Measurements from ENCODE around the gene ORMDL3.

Gene ORMDL3

DNA sequence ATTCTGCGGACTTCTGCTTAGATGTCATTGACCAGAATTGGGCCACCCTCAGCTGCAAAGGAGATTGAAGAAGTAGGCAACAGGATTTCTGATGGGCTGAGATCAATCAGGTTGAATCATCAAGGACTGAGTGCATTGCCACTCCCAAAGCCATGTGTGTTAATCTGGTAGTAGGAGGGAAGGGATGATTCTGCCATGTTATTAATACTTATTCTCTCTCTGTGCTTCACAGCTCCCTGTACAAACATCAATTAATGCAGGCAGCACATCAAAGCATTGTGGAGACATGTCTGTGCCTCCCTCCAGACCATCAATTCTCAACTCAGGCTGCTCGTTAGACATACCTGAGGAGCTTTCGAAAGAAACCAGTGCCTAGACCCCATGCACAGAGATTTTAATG lies 11.7 kb upstream of the ORMDL3 start:
- Histone ChIP-seq H3K9ac (no peak overlapping the region), H3K27me3 (ENCODE audit: control insufficient read depth, insufficient read depth, low read length) (no peaks in the 10 kb centered on the region), H2AFZ (no peak overlapping the region), H3K36me3 (ENCODE audit: control insufficient read depth, insufficient read depth, low read length) (no peaks in the 10 kb centered on the region), H3K4me3 (ENCODE audit: low read depth, low read length) (no peak overlapping the region), H3K4me2 (ENCODE audit: low read length) (no peak overlapping the region), H3K27ac (no peak overlapping the region), H3K9me3 (ENCODE audit: control insufficient read depth, low read length) (no peaks in the 10 kb centered on the region), H3K4me1 (peaks cover 2% of the 10 kb centered on the region), H3K79me2 (no peaks in the 10 kb centered on the region)
- TF ChIP-seq, protein P1, sequence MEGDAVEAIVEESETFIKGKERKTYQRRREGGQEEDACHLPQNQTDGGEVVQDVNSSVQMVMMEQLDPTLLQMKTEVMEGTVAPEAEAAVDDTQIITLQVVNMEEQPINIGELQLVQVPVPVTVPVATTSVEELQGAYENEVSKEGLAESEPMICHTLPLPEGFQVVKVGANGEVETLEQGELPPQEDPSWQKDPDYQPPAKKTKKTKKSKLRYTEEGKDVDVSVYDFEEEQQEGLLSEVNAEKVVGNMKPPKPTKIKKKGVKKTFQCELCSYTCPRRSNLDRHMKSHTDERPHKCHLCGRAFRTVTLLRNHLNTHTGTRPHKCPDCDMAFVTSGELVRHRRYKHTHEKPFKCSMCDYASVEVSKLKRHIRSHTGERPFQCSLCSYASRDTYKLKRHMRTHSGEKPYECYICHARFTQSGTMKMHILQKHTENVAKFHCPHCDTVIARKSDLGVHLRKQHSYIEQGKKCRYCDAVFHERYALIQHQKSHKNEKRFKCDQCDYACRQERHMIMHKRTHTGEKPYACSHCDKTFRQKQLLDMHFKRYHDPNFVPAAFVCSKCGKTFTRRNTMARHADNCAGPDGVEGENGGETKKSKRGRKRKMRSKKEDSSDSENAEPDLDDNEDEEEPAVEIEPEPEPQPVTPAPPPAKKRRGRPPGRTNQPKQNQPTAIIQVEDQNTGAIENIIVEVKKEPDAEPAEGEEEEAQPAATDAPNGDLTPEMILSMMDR (IDR thresholded peaks at IDR 0.05), result no peak

DNA sequence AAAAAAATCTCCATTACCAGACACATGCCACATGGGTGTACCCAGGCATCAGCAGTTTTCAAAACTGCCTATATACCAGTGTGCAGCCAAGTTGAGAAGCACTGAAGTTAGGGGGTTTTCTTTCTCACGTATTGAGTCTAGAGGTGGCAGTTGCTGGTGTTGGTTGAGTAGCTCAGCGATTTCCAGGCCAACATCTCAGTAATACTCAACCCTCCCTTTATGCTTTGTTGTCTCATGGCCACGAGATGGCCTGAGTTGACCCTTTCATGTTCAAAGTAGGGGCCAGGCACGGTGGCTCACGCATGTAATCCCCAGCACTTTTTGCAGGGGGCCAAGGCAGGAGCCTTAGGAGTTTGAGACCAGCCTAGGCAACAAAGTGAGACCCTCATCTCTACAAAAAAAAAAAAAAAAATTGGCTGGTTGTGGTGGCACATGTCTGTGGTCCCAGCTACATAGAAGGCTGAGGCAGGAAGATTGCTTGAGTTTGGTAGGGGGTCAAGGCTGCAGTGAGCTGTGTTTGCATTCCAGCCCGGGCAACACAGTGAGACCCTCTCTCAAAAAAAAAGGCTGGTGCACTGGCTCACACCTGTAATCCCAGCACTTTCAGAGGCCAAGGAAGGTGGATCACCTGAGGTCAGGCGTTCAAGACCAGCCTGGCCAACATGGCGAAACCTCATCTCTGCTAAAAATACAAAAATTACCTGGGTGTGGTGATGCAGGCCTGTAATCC lies 10.9 kb upstream of the ORMDL3 start:
- Histone ChIP-seq H3K27me3 (ENCODE audit: control insufficient read depth, insufficient read depth, low read length) (no peaks in the 10 kb centered on the region), H3K9ac (no peak overlapping the region), H3K9me3 (ENCODE audit: control insufficient read depth, low read length) (no peaks in the 10 kb centered on the region), H3K27ac (no peak overlapping the region), H3K4me1 (peaks cover 2% of the 10 kb centered on the region), H3K4me3 (ENCODE audit: low read depth, low read length) (no peak overlapping the region), H3K4me2 (ENCODE audit: low read length) (no peak overlapping the region), H3K36me3 (ENCODE audit: control insufficient read depth, insufficient read depth, low read length) (no peaks in the 10 kb centered on the region), H3K79me2 (no peaks in the 10 kb centered on the region), H2AFZ (no peak overlapping the region)
- TF ChIP-seq, protein P1 (IDR thresholded peaks at IDR 0.05), result no peak

DNA sequence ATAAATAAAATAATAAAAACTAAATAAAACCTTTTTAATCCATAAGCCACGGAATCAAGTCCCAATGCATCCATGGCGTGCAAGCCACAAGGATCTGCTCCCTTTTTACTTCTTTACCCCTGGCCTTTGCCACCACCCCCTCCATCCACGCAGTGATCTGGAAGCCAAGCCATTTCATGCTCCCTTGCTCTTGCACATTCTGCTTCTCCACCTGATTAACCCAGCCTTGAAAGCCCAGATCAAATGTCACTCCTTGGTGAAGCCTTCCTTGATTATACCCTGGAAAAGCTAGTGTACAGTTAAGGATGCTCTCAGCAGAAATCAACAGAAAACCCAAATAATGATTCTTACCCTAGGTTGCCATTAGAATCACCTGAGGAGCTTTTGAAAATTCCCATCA lies 10.0 kb upstream of the ORMDL3 start:
- Histone ChIP-seq H3K4me1 (no peaks in the 10 kb centered on the region), H3K9me3 (ENCODE audit: control insufficient read depth, low read length) (no peaks in the 10 kb centered on the region), H3K27ac (no peak overlapping the region), H3K79me2 (no peaks in the 10 kb centered on the region), H3K9ac (no peak overlapping the region), H3K4me2 (ENCODE audit: low read length) (no peak overlapping the region), H3K27me3 (ENCODE audit: control insufficient read depth, insufficient read depth, low read length) (no peaks in the 10 kb centered on the region), H3K36me3 (ENCODE audit: control insufficient read depth, insufficient read depth, low read length) (no peaks in the 10 kb centered on the region), H3K4me3 (ENCODE audit: low read depth, low read length) (no peak overlapping the region), H2AFZ (no peak overlapping the region)
- TF ChIP-seq, protein P1 (IDR thresholded peaks at IDR 0.05), result no peak

DNA sequence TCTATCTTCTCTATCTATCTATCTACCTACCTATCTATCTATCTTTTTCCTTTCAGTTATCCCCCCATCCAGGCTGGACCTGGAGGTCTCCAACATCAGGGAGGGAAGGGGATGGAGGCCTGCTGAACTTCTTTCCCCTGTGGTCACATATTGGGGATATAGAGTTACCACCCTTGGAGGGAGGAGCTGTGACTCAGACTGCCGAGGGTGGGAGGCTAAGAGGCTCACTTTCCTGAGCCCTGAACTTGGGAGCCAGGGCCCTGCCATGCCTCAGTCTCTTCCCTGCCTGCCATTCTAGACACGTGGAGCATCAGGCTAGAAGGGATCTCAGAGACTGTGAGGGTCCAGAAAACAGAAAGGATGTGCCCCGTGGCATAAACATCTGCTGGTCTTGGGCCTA lies 8.5 kb upstream of the ORMDL3 start:
- H3K9ac ChIP-seq, result no peak overlapping the region
- no peak overlapping the region for H3K4me2 ChIP-seq (ENCODE audit: low read length)
- no peaks in the 10 kb centered on the region for H3K4me1 ChIP-seq
- H3K9me3 ChIP-seq (ENCODE audit: control insufficient read depth, low read length), result no peaks in the 10 kb centered on the region
- H3K27me3 ChIP-seq (ENCODE audit: control insufficient read depth, insufficient read depth, low read length), result no peaks in the 10 kb centered on the region
- no peak overlapping the region for H2AFZ ChIP-seq
- TF ChIP-seq, protein P1 (IDR thresholded peaks at IDR 0.05), result no peak
- H3K79me2 ChIP-seq, result no peaks in the 10 kb centered on the region
- no peaks in the 10 kb centered on the region for H3K36me3 ChIP-seq (ENCODE audit: control insufficient read depth, insufficient read depth, low read length)
- no peak overlapping the region for H3K27ac ChIP-seq
- H3K4me3 ChIP-seq (ENCODE audit: low read depth, low read length), result no peak overlapping the region

DNA sequence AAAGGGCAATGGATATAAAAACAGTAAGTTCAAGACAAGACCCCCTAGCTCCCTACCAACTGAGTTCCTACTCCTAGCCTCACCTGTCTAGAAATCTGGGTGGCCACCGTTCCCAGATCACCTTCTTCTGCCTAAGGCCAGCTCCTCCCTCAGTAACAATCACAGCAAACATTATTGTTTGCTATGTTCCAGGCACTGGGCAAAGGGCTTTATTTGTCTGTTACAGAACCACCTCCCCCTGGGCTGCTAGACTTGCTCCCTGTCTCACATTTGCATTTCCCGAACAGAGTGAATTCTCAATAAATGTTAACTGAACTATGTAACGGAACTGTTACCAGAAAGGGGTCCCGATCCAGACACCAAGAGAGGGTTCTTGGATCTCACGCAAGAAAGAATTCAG lies 6.9 kb upstream of the ORMDL3 start:
- TF ChIP-seq, protein P1 (IDR thresholded peaks at IDR 0.05), result no peak
- H3K9ac ChIP-seq, result no peak overlapping the region
- no peak overlapping the region for H3K27ac ChIP-seq
- no peak overlapping the region for H3K4me3 ChIP-seq (ENCODE audit: low read depth, low read length)
- H3K4me1 ChIP-seq, result no peaks in the 10 kb centered on the region
- H3K9me3 ChIP-seq (ENCODE audit: control insufficient read depth, low read length), result no peaks in the 10 kb centered on the region
- no peaks in the 10 kb centered on the region for H3K36me3 ChIP-seq (ENCODE audit: control insufficient read depth, insufficient read depth, low read length)
- no peaks in the 10 kb centered on the region for H3K79me2 ChIP-seq
- no peaks in the 10 kb centered on the region for H3K27me3 ChIP-seq (ENCODE audit: control insufficient read depth, insufficient read depth, low read length)
- H2AFZ ChIP-seq, result no peak overlapping the region
- no peak overlapping the region for H3K4me2 ChIP-seq (ENCODE audit: low read length)
